ENCODE data around the gene VWF. TPM values are rescaled to one million over a fixed set of nuclear protein-coding genes. Genes with fewer than 3 reads are reported as not detected.

Gene VWF
- total RNA-seq, 4 donors from 2014 or later: 94.3 to 261 (median 162) TPM

GRCh38 chr12:5914387-5915149 lies 209.9 kb downstream of the VWF start:
- Histone ChIP-seq H3K9me3 (no peaks in the 10 kb centered on the region), H3K27ac (no peak overlapping the region), H3K27me3 (peaks cover 22% of the 10 kb centered on the region), H3K36me3 (no peaks in the 10 kb centered on the region), H3K4me1 (no peaks in the 10 kb centered on the region), H3K4me3 (no peak overlapping the region)
- WGBS, 2 donors (ENCODE audit: low coverage in 1 of 2): 89 to 100% methylated on average over 1 to 6 of the region's 11 CpGs
- ATAC-seq: no peak
- TF ChIP-seq EP300 (IDR thresholded peaks at IDR 0.05) (no peak), CTCF (IDR thresholded peaks at IDR 0.05) (no peak), POLR2AphosphoS5 (IDR thresholded peaks at IDR 0.05) (no peak), POLR2A (IDR thresholded peaks at IDR 0.05) (no peak)

GRCh38 chr12:5913387-5913786 lies 211.1 kb downstream of the VWF start:
- 86 to 95% methylated on average over 6 to 7 of the region's 9 CpGs for WGBS, 2 donors (ENCODE audit: low coverage in 1 of 2)
- Histone ChIP-seq H3K4me3 (no peak overlapping the region), H3K27me3 (peaks cover 32% of the 10 kb centered on the region), H3K36me3 (no peaks in the 10 kb centered on the region), H3K27ac (no peak overlapping the region), H3K4me1 (no peaks in the 10 kb centered on the region), H3K9me3 (no peaks in the 10 kb centered on the region)
- ATAC-seq: no peak
- TF ChIP-seq CTCF (IDR thresholded peaks at IDR 0.05): no peak
- TF ChIP-seq POLR2AphosphoS5 (IDR thresholded peaks at IDR 0.05): no peak
- no peak for TF ChIP-seq POLR2A (IDR thresholded peaks at IDR 0.05)
- TF ChIP-seq EP300 (IDR thresholded peaks at IDR 0.05): no peak

GRCh38 chr12:5912437-5913334 lies 211.8 kb downstream of the VWF start:
- no peak overlapping the region for H3K27ac ChIP-seq
- H3K27me3 ChIP-seq: peaks cover 39% of the 10 kb centered on the region
- no peaks in the 10 kb centered on the region for H3K36me3 ChIP-seq
- H3K4me3 ChIP-seq: no peak overlapping the region
- ATAC-seq: no peak
- 70 to 77% methylated on average over 8 to 12 of the region's 19 CpGs for WGBS, 2 donors (ENCODE audit: low coverage in 1 of 2)
- TF ChIP-seq POLR2A (IDR thresholded peaks at IDR 0.05): no peak
- no peak for TF ChIP-seq CTCF (IDR thresholded peaks at IDR 0.05)
- no peak for TF ChIP-seq EP300 (IDR thresholded peaks at IDR 0.05)
- no peak for TF ChIP-seq POLR2AphosphoS5 (IDR thresholded peaks at IDR 0.05)
- no peaks in the 10 kb centered on the region for H3K4me1 ChIP-seq
- no peaks in the 10 kb centered on the region for H3K9me3 ChIP-seq

GRCh38 chr12:5912011-5912410 lies 212.5 kb downstream of the VWF start:
- Histone ChIP-seq H3K36me3 (no peaks in the 10 kb centered on the region), H3K27ac (no peak overlapping the region), H3K27me3 (peaks cover 39% of the 10 kb centered on the region), H3K4me3 (no peak overlapping the region), H3K4me1 (no peaks in the 10 kb centered on the region), H3K9me3 (no peaks in the 10 kb centered on the region)
- ATAC-seq: no peak
- 67% methylated on average over 1 to 3 of the region's 3 CpGs for WGBS, 2 donors (ENCODE audit: low coverage in 1 of 2)
- no peak for TF ChIP-seq POLR2A (IDR thresholded peaks at IDR 0.05)
- no peak for TF ChIP-seq EP300 (IDR thresholded peaks at IDR 0.05)
- no peak for TF ChIP-seq CTCF (IDR thresholded peaks at IDR 0.05)
- no peak for TF ChIP-seq POLR2AphosphoS5 (IDR thresholded peaks at IDR 0.05)

Data from gastroesophageal sphincter (tissue), 4 donors.